NCI-H1417 (cell line): ENCODE data around the gene IMMP2L.

Source experiments
- DNase-seq, 3 experiments: peaks; one replicate each; lab custom pipeline; 2025; lab: John Stamatoyannopoulos, UW

IMMP2L gene

DNA sequence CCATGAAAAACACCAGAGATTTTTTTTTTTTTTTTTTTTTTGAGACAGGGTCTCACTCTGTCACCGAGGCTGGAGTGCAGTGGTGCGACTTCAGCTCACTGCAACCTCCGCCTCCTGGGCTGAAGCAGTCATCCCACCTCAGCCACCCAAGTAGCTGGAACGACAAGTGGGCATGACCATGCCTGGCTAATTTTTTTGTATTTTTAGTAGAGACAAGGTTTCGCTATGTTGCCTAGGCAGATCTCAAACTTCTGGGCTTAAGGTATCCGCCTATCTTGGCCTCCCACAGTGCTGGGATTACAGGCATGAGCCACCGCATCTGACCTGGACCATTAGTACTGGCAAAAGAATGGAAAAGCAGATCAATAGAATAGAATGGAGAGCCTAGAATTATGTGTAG, 530.4 kb downstream of the IMMP2L start:
- no peak for DNase-seq

DNA sequence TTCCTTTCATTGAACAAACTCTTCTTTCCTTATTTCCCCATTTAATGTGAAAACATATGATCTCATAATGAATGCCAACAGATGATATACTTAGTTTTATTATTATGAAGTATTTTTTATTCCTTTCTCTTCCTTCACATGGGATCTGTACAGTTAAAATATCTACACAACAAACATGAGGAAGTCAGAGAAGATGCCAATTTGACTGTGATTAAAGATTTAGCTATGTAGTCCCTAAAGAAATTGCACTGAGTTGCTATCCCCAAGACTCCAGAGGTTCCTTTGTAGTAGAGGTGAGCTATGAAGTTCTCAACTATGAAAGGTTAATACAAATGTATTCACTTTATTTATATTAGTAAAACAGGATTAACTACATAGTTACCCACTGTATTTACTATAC, 532.0 kb downstream of the IMMP2L start:
- DNase-seq = no peak

DNA sequence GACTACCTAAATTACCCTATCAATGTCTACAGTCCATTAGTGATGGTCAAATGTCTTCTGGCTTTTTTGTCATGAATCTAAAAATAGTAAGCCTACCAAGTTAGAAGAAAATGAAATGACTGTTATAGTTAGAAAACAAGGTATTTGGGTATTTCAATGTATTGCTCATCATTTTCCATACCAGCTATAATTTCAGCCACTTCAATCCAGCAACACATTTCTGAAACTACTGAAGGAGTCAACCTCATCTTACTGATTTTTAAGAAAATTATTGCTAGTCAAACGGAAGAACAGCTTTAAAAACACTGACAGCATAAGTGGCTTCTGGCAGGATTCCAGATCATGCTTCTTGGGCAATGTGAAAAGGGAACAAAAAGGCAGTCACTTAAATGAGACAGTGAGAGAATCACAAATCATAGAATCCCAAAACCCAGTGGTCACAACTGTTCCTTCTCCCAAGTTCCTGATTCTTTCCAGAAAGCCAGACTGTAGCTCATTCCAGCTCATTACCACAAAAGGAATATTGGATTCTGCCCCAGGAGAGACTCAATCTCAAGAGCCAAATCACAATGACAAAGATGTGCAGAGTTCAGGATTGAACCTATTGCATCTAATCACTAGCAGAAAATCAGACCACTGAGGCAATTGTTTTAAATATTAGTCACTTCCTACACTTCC, 532.6 kb downstream of the IMMP2L start:
- DNase-seq = peak; percentile 28 to 81 (median 78)

DNA sequence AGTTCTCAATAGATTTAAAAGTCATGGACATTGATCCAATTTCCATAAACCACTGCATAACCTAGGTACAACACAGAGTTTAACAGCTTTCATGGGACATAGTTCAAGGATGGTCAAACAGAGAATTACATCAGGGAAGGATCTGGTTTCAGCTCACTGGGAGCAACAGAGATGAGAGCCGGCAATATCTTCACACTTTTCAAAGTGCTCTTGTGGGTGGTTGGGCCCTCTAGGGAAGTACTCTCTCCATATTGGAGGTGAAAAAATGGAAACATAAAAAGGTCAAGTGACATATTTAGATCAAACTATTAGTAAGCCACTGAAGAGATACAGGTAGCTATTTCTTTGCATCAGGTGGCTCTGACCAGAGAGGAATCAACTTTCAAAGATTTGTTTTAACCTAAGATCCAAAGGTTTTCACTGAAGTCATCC, 533.1 kb downstream of the IMMP2L start:
- DNase-seq = peak in 2 of 3 experiments; percentile 31 to 86

DNA sequence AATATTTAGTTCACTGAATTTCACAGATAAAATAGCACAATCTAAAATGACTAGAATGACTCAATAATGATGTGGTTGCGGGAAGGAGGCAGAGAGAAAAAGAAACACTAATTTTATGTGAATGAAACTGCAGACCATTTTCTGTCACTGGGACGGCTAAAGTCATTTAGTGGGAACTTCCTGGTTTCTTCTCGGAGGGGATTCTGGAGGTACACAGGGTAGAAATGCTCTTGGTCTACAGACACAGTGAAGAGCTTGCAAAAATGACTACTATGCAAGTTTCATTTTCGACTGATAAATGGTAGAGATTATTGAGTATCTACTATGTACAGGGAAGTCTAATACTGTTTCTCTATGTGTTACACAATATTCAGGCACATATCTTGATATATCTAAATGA, 534.9 kb downstream of the IMMP2L start:
- no peak for DNase-seq

DNA sequence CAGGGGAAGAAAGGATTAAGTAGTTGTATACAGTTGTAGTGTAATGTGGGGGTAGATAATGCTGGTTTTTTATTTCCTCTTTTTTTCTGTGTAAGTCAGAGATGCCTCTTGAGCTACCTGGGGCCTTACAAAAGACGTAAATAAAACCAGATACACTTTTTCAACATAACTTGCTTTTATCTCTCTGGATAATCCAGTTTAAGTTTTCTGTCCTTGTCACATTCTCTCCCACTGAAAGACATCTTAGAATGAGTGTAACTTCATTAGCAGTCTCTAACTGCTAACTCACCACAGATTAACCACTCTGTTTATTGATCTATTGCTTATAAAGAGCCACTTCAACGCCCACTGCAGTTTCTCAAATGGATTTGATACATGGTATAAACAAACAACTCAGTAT, 535.5 kb downstream of the IMMP2L start:
- DNase-seq = peak in 1 of 3 experiments; percentile 39

DNA sequence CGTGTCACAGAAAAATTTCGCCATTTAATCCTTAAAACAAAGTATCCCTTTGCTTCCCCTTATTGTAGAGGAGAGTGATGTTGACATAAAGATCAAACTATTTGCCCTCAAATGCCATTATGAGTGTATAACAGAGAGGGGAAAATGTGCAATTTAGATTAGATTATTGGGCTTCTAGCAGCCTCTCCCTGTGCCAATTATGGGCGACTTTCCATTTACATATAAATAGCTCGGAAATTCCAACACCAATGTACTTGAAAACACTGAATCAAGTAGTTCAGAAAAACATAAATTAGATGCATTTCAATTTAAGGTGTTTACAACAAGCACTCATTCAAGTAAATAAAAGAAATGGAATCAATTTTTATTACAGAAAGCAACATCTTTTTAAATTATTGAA, 535.9 kb downstream of the IMMP2L start:
- no peak for DNase-seq

DNA sequence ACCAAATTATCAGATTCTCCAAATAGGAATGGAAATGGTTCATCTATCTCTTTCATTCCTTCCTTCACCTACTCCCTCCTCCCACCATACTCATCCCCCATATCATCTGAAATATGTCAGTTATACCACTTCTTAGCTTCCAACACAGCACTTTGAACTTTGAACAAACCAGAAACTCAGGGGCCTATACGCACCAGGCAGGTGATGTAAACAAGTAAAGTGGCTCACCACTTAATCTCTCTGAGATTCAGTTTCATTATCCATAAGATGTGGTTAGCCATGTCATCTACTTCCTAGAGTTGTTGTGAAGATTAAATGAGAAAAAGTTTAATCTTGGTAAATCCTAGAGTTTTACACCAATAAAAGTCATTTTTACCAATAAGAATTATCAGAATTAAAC, 537.3 kb downstream of the IMMP2L start:
- DNase-seq = peak in 1 of 3 experiments; percentile 39

DNA sequence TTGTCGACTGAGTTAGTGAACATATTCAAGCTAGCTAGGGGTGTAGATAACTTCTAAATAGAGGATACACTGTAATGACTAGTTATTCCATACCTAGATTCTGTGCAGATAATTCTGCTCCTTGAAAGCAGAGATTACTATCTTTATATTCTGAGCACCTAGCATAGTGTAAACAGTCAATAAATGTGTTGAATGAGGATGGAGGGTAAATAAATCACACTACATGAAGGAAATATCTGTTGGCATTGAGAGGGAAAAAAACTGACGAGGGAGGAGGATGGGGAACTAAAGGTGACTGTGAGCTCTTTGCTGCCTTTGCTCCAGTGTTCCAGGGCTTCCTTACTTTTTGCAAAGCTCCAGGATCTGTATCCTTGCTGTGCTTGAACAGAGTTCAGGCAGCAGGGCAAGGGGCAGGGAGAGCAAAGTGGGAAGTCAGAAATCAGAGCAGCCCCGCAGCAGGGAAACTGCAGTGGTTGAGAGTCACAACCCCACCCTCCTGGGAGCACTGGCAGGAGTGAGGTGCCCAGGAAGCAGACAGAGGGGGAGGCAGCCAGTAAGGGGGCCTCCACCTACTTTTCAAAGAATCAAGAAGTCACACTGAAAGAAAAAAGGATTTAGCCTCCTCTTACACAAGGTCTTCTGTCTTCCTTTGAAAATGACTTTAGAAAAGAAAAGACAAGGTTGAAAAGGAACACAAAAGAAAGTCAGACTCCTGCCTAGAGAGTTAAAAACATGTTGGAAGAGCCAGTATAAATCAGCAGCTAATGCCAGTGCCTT, 543.1 kb downstream of the IMMP2L start:
- DNase-seq = peak in 1 of 3 experiments; percentile 58

DNA sequence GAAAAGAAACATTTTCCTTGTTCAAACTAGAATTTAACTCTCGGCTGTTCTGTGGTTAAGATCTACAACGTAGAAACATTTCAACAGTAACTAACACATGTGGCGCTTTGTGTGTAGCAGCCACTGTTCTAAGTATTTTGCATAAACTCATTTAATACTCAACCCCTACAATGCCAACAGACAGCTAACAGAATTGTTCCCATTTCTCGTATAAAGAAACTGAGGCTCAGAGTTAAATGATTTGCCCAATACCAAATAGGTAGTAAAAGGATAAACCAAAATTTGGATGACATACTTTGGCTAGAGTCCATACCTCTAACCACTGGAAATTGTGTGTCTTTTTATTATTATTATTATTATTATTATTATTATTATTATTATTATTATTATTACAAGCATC, 543.8 kb downstream of the IMMP2L start:
- no peak for DNase-seq

DNA sequence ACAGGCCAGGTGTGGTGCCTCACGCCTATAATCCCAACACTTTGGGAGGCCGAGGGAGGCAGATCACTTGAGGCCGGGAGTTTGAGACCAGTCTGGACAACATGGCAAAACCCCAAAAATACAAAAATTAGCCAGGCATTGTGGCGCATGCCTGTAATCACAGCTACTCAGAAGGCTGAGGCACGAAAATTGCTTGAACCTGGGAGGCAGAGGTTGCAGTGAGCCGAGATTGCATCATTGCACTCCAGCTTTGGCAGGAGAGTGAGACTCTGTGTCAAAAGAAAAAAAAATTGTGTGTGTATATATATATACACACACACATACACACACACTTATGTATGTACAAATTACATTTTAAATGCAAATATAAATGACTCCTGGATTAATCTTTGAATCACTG, 548.2 kb downstream of the IMMP2L start:
- DNase-seq = no peak

DNA sequence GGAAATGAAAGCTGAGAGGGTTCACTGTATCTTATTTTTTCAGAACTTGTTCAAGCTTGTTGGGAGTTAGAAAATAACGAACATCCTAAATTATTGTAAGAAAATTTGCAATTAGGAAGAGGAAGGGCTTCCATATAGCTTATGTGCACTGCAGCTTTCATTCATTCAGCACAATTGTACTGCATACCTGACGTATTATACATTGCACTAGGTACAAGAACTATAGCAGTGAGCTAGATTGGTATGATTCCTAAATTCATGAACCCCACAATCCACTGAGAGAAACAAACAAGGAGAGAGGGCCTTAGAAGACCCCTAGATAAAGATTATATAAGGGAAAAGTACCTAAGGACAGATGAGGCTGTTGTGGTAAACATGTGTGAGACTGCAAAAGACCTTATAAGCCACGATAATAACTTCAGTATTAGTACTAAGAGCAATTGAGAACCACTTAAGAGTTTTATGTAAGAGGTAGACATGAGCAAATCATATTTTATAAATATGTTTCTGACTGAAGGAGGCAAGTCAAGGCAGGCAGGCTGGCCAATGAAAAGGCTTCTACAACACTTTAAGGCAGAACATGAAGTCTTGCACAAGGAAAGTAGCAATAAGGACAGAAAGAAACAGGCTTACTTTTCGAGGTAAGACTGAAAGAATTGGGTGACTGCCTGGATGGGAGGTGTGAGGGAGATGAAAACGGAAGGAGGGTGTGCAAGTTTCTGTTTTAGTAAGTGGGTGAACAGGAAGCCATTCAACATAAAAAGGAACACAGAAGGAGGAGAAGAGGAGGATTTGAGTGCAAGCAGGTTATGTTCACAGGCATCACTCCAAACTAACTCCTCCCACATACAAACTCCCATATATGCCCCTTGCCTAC, 549.3 kb downstream of the IMMP2L start:
- no peak for DNase-seq

DNA sequence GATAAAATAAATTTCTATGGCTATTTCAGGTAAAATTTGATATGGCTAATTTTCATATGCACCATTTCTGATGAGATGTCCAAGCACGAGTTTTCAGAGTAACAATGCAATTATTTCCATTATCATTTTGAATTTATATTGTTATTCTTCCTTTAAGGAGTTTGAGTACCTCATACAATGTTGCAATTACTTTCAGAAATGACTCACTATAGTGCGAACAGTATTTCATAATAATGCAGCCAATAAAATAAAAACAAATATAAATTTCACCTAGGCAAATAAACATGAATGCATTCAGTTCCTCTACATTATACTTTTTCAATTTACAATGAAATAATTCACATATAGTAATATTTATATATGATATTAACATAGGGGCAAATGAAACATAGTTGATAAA, 550.1 kb downstream of the IMMP2L start:
- DNase-seq = no peak

DNA sequence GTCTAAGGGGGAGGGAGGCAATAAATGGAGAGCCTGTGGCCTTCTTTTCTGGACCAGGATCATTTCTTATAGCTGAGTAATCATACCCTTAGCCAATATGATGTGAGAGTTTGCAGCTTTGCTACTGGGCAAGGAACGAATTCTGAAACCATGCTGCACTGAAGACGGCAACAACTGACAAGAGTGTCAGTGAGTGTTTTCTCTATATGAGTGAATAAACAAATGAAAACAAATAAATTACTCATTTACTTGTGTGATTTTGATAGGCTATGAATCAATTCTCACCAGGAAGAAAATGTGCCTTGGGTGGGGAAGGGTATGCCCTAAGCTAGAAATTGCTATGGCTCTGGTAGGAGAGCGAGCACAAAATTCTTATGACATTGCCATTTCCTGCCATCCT, 550.8 kb downstream of the IMMP2L start:
- DNase-seq = no peak

DNA sequence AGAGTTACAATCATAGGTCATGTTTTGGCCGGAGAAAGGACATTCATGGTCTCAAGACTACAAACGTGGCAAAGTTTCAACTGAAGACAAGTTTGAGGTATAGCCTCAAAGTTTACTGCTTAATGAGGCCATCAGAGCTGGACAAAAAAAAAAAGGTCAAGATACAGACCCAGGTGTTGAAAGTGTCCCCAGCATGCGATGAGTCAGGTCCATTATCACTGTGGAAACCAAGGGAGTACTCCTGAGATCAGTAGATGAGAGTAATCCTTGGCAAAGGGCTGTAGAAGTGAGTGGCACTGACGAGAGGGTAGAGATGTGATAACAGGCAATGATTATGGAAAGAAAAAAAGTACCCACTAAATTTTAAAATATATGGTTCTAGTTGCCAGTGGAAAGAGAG, 551.5 kb downstream of the IMMP2L start:
- DNase-seq = no peak

DNA sequence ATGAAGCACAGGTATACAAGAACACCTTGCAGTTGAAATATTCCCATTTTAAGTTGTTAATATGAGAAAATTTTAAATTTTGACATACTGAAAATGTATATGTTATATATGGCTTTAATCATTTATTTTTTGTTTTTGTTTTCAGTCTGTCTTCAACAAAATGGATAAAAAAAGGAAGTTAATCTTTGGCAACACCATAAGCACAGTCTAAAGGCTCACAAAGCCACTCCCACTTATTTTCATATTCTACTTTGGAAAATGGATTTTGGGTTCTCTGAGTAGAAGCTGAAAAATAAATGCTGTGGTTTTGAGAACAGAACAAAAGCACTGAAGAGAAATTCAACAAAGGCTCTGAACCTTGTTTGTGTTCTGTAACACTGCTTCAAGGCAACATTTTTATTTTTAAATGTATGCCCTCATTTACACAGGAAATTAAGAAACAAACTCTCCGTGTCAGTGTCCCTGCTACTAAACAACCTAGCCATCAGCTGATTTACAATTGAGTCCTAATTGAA, 552.7 kb downstream of the IMMP2L start:
- DNase-seq = no peak

DNA sequence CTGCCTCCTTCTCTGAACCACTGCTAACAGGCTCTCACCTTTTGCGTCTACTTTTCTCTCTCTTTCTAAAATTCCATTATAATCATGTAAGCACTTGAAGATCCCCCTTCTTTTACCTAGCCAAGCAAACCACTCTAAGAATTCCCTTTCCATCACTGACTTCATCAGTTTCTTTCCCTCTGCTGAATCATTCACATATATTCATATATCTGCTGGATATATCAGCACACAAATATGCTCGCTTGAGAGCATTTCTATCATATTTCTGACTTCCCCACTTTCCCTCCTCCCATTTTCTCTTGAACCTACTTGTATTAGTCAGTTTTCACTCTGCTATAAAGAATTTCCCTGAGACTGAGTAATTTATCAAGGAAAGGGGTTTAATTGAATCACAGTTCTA, 555.6 kb downstream of the IMMP2L start:
- no peak for DNase-seq

DNA sequence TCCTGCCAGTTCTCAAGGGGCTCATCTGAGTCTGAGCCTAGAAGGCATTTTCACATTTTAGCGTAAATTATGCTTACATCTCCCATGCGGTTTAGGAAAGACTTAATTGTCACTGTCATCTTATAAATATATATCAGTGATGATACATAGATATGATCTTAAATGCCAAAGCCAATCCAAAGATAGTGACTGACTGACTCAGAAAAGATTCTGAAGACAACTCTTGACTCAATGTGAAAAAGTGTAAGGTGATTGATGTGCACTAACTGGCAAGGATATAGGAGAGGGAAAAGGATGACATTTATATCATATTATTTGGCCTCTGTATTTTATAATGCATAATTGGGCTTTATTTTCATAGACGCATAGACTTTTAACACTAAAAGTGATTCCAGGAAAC, 556.3 kb downstream of the IMMP2L start:
- DNase-seq = no peak

DNA sequence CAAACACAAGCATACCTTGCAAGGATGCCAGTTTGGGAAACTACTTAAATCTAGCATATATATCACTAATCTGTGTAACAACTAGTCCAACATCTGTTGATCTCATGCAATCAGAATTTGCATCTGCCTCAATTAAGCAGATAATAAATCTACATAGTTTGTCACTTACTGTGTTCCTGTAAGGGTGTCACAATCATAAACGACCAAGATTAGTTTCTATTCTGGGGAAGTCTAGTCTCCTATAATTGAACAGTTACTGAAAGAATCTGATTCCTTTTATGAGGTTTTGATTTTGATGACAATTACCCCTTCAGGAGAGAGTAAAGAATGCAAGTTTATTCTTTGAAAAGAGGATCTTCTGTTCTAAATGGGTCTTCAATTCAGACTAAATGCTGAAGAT, 556.8 kb downstream of the IMMP2L start:
- no peak for DNase-seq

DNA sequence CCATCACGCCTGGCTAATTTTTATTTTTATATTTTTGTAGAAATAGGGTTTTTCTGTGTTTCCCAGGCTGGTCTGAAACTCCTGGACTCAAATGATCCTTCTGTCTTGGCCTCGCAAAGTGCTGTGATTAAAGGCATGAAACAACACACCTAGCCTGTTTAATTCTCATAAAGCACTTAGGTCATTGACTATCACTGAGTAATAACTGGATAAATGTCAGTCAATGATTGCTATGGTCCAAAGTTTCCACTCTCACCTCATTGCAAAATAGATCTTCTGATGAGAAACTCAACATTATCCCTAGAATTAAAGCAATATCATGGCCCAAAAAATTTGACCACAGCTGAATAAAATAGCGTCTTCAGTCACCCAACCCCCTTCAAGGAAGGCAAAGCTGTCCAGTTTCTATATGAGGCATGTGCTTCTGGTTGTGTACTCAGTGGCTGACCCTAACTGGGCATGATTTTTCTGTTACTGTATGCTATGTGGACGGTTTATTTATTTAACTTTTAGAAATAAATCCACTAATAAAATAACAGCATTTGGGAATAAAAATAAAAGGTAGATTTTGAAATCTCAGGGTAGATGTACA, 557.9 kb downstream of the IMMP2L start:
- DNase-seq = no peak

DNA sequence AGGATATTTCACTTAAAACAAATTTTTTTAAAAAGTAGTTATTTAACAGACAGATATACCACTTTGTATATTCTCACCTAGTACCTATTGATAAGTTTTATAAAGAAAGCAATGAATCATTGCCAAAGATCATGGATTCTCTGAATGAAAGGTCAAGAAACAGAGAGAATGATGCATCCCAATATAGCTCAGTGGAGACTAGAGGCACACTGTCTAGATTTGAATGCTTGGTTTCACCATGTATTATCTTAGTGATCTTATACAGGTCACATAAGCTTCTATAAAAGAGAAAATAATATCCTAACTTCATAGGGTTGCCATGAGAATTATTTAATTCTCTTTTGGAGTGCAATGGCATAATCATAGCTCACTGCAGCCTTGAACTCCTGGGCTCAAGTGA, 558.4 kb downstream of the IMMP2L start:
- DNase-seq = no peak
